HepG2 (cell line): Measurements from ENCODE around the gene HAGHL. TPM values are rescaled to one million over a fixed set of nuclear protein-coding genes. Genes with fewer than 3 reads are reported as not detected.

Experiments used
- AGO1 ChIP-seq: fragments of 200-400 bp; formaldehyde crosslinking; IDR thresholded peaks from 2 replicates; pipeline ENCODE4 v1.6.1; 2017; ENCODE audit warnings: mild to moderate bottlenecking, low read depth, low read length, moderate library complexity; ENCODE audit not compliant: poor library complexity, severe bottlenecking
- CAMTA2 ChIP-seq: sonication (generic); formaldehyde crosslinking; IDR thresholded peaks from 2 replicates; pipeline ENCODE4 v1.4.0; 2020; ENCODE audit warnings: mild to moderate bottlenecking, missing genetic modification reagents, borderline replicate concordance
- MYC ChIP-seq: sonication (generic); formaldehyde crosslinking; IDR thresholded peaks from 2 replicates; pipeline ENCODE4 v1.9.0; 2021; ENCODE audit warnings: missing genetic modification reagents, borderline replicate concordance
- NRL ChIP-seq: sonication (generic); formaldehyde crosslinking; IDR thresholded peaks from 2 replicates; pipeline ENCODE4 v1.5.0; 2020; ENCODE audit warnings: missing genetic modification reagents, mild to moderate bottlenecking, moderate library complexity, borderline replicate concordance
- PAWR ChIP-seq: sonication (generic); formaldehyde crosslinking; IDR thresholded peaks from 2 replicates; pipeline ENCODE4 v1.4.0; 2020; ENCODE audit warnings: missing genetic modification reagents, mild to moderate bottlenecking, borderline replicate concordance
- RBAK ChIP-seq: sonication (generic); formaldehyde crosslinking; IDR thresholded peaks from 2 replicates; pipeline ENCODE4 v1.5.1; 2020; ENCODE audit warnings: mild to moderate bottlenecking, missing genetic modification reagents
- ZNF282 ChIP-seq: fragments of 450-650 bp; IDR thresholded peaks from 2 replicates; pipeline ENCODE4 v1.6.1; 2018; ENCODE audit not compliant: partially characterized antibody
- ZNF496 ChIP-seq: sonication (generic); formaldehyde crosslinking; IDR thresholded peaks from 2 replicates; pipeline ENCODE4 v1.8.1; 2023; ENCODE audit warnings: mild to moderate bottlenecking, moderate library complexity, missing genetic modification reagents; ENCODE audit not compliant: insufficient replicate concordance
- ZSCAN22 ChIP-seq: sonication (generic); formaldehyde crosslinking; IDR thresholded peaks from 2 replicates; pipeline ENCODE4 v1.4.0; 2020; ENCODE audit warnings: mild to moderate bottlenecking, missing genetic modification reagents
- polyA plus RNA-seq, 8 experiments: library from polyadenylated mRNA; depleted of rRNA in 3 of 8; stranded (reverse) in 7 of 8; unstranded in 1 of 8; fragments of >200 nt; fragmentation: Illumina TruSeq in 4 of 8; extraction: Trizol in 4 of 8; gene quantifications; 2 replicates each; pipeline versions ENCODE4 v1.2.1 to v1.2.3, GENCODE V29; 2011 to 2016; ENCODE audit warnings: low read depth in 4 of 8, missing spikeins in 1 of 8, mixed read lengths in 1 of 8; ENCODE audit not compliant: insufficient read depth in 1 of 8
- total RNA-seq, 5 experiments: library from RNA; depleted of rRNA; stranded (reverse); fragments of >200 nt; fragmentation: Illumina TruSeq; extraction: Trizol; gene quantifications; 2 replicates each; pipeline ENCODE4 v1.2.3, GENCODE V29; 2016; ENCODE audit warnings: low read depth in 1 of 5
- TF ChIP-seq, protein P1 (sequence below): IDR thresholded peaks from 2 replicates; pipeline ENCODE4 v1.6.1; 2016; ENCODE audit warnings: missing compliant biosample characterization, missing genetic modification reagents, borderline replicate concordance
- TF ChIP-seq, protein P2 (sequence below): sonication (generic); formaldehyde crosslinking; IDR thresholded peaks from 2 replicates; pipeline ENCODE4 v1.5.0; 2020; ENCODE audit warnings: missing genetic modification reagents
- TF ChIP-seq, protein P3 (sequence below): fragments of 450-650 bp; IDR thresholded peaks from 2 replicates; pipeline ENCODE4 v1.6.1; 2017
- TF ChIP-seq, protein P4 (sequence below): sonication (generic); formaldehyde crosslinking; IDR thresholded peaks from 2 replicates; pipeline ENCODE4 v1.4.0; 2020; ENCODE audit warnings: low read depth, missing genetic modification reagents
- TF ChIP-seq, protein P5 (sequence below): IDR thresholded peaks from 2 replicates; pipeline ENCODE4 v1.6.1; 2018; ENCODE audit warnings: missing genetic modification reagents
- TF ChIP-seq, protein P6 (sequence below): sonication (generic); formaldehyde crosslinking; IDR thresholded peaks from 2 replicates; pipeline ENCODE4 v1.5.1; 2020; ENCODE audit warnings: mild to moderate bottlenecking, missing genetic modification reagents, moderate library complexity
- TF ChIP-seq, protein P7 (sequence below): sonication (generic); formaldehyde crosslinking; IDR thresholded peaks from 2 replicates; pipeline ENCODE4 v1.5.0; 2020; ENCODE audit warnings: missing genetic modification reagents

The HAGHL gene
- total and polyA plus RNA-seq, 2 of the 13 experiments (the other 11 are each of a cell fraction or from before 2014, with no cell fraction given): 3.4 to 8.4 TPM

DNA sequence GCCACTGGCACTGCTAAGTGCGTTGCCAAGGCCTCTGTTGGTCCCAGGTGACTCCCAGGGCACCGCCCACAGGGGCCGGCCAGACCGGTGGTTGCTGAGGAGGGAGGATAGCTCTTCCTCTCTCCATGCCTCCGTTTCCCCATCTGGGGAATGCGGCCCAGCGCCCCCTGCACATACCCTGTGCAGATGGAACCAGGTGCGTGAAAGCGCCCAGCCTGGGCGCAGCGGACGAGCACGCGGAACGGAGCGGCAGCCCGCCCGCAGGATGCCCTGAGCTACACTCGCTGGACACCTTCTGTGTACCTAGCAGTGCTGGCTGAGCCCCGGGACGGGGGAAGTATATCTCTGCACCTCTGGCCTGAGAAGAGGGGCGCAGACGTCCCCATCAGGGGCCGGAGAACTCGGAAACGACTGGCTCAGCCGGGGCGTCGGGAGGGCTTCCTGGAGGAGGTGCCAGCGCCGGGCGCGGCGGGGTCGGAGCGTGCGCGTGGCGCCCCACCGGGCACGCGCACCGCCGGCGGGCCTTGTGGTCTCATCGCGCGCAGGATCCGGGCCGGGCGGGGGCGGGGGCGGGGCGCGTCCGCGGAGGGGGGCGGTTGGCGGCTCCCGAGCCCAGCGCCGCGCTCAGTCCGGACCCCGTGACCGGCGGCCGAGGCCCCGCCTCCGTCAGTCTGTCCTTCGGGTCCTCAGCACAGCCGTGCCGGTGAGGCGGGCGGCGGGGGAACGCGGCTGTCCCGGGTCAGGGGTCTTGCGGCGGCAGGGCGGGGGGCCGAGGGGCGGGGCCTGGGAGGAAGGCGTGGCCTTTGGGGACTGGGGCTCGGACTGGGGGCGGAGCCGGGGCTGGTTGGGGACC is at the start of gene HAGHL, which contains the start of gene CCDC78 (continued):
- TF ChIP-seq, protein P1, sequence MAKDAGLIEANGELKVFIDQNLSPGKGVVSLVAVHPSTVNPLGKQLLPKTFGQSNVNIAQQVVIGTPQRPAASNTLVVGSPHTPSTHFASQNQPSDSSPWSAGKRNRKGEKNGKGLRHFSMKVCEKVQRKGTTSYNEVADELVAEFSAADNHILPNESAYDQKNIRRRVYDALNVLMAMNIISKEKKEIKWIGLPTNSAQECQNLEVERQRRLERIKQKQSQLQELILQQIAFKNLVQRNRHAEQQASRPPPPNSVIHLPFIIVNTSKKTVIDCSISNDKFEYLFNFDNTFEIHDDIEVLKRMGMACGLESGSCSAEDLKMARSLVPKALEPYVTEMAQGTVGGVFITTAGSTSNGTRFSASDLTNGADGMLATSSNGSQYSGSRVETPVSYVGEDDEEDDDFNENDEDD (CRISPR knock-in tag): peak; percentile 32; the same call in 1 of the 2 replicates
- TF ChIP-seq, protein P2, sequence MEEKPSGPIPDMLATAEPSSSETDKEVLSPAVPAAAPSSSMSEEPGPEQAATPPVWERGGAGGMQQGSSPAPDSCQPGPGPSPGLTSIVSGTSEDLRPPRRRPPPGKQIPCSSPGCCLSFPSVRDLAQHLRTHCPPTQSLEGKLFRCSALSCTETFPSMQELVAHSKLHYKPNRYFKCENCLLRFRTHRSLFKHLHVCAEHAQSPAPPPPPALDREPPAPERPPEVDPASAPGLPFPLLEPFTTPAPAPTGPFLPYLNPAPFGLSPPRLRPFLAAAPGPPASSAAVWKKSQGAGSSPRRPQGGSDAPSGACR (CRISPR knock-in tag): no peak
- TF ChIP-seq CAMTA2 (CRISPR knock-in tag) (no peak), PAWR (CRISPR knock-in tag) (no peak), ZNF282 (no peak), RBAK (CRISPR knock-in tag) (no peak), ZNF496 (no peak), ZSCAN22 (CRISPR knock-in tag) (no peak), AGO1 (peak; percentile 35), MYC (CRISPR knock-in tag) (0 out of 2 replicates have a peak, but pooled peaks have one; percentile 11), NRL (CRISPR knock-in tag) (no peak; the same call in 1 of the 2 replicates)
- TF ChIP-seq, protein P3, sequence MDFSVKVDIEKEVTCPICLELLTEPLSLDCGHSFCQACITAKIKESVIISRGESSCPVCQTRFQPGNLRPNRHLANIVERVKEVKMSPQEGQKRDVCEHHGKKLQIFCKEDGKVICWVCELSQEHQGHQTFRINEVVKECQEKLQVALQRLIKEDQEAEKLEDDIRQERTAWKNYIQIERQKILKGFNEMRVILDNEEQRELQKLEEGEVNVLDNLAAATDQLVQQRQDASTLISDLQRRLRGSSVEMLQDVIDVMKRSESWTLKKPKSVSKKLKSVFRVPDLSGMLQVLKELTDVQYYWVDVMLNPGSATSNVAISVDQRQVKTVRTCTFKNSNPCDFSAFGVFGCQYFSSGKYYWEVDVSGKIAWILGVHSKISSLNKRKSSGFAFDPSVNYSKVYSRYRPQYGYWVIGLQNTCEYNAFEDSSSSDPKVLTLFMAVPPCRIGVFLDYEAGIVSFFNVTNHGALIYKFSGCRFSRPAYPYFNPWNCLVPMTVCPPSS: no peak
- TF ChIP-seq, protein P4, sequence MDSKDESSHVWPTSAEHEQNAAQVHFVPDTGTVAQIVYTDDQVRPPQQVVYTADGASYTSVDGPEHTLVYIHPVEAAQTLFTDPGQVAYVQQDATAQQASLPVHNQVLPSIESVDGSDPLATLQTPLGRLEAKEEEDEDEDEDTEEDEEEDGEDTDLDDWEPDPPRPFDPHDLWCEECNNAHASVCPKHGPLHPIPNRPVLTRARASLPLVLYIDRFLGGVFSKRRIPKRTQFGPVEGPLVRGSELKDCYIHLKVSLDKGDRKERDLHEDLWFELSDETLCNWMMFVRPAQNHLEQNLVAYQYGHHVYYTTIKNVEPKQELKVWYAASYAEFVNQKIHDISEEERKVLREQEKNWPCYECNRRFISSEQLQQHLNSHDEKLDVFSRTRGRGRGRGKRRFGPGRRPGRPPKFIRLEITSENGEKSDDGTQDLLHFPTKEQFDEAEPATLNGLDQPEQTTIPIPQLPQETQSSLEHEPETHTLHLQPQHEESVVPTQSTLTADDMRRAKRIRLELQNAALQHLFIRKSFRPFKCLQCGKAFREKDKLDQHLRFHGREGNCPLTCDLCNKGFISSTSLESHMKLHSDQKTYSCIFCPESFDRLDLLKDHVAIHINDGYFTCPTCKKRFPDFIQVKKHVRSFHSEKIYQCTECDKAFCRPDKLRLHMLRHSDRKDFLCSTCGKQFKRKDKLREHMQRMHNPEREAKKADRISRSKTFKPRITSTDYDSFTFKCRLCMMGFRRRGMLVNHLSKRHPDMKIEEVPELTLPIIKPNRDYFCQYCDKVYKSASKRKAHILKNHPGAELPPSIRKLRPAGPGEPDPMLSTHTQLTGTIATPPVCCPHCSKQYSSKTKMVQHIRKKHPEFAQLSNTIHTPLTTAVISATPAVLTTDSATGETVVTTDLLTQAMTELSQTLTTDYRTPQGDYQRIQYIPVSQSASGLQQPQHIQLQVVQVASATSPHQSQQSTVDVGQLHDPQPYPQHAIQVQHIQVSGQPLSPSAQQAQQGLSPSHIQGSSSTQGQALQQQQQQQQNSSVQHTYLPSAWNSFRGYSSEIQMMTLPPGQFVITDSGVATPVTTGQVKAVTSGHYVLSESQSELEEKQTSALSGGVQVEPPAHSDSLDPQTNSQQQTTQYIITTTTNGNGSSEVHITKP (CRISPR knock-in tag): no peak
- TF ChIP-seq, protein P5, sequence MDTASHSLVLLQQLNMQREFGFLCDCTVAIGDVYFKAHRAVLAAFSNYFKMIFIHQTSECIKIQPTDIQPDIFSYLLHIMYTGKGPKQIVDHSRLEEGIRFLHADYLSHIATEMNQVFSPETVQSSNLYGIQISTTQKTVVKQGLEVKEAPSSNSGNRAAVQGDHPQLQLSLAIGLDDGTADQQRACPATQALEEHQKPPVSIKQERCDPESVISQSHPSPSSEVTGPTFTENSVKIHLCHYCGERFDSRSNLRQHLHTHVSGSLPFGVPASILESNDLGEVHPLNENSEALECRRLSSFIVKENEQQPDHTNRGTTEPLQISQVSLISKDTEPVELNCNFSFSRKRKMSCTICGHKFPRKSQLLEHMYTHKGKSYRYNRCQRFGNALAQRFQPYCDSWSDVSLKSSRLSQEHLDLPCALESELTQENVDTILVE: 0 out of 2 replicates have a peak, but pooled peaks have one; percentile 36
- TF ChIP-seq, protein P6, sequence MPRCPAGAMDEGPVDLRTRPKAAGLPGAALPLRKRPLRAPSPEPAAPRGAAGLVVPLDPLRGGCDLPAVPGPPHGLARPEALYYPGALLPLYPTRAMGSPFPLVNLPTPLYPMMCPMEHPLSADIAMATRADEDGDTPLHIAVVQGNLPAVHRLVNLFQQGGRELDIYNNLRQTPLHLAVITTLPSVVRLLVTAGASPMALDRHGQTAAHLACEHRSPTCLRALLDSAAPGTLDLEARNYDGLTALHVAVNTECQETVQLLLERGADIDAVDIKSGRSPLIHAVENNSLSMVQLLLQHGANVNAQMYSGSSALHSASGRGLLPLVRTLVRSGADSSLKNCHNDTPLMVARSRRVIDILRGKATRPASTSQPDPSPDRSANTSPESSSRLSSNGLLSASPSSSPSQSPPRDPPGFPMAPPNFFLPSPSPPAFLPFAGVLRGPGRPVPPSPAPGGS: no peak
- TF ChIP-seq, protein P7, sequence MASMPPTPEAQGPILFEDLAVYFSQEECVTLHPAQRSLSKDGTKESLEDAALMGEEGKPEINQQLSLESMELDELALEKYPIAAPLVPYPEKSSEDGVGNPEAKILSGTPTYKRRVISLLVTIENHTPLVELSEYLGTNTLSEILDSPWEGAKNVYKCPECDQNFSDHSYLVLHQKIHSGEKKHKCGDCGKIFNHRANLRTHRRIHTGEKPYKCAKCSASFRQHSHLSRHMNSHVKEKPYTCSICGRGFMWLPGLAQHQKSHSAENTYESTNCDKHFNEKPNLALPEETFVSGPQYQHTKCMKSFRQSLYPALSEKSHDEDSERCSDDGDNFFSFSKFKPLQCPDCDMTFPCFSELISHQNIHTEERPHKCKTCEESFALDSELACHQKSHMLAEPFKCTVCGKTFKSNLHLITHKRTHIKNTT (CRISPR knock-in tag): no peak
